Keratinocyte (primary cell): Measurements from ENCODE around the gene NR2F1. TPM values are rescaled to one million over a fixed set of nuclear protein-coding genes. Genes with fewer than 3 reads are reported as not detected.

ENCODE experiments used
- DNase-seq: peaks from one replicate; pipeline ENCODE4 v3.0.0-alpha.2; 2011; ENCODE audit warnings: low read depth, missing footprints, low spot score
- FAIRE-seq: peaks from 2 replicates; lab custom pipeline; 2011; peaks lifted over from hg19 to GRCh38; lab: Jason Lieb, UNC
- H2AFZ ChIP-seq: 2 replicates; pipeline ENCODE4 v1.6.0; 2012; ENCODE audit warnings: low read length, control low read depth, inconsistent platforms; ENCODE audit not compliant: control insufficient read depth
- H3K27ac ChIP-seq: 2 replicates; pipeline ENCODE4 v1.5.1; 2011; ENCODE audit warnings: low read length; ENCODE audit not compliant: control insufficient read depth, insufficient read depth
- H3K27me3 ChIP-seq: 3 replicates; pipeline ENCODE4 v1.6.0; 2011; ENCODE audit warnings: low read length; ENCODE audit not compliant: control insufficient read depth, insufficient read depth; ENCODE audit errors: extremely low read depth
- H3K36me3 ChIP-seq, 2 experiments: 2 replicates in 1 of 2; 3 replicates in 1 of 2; pipeline ENCODE4 v1.5.1; 2011; ENCODE audit warnings: low read length in 2 of 2, mild to moderate bottlenecking in 1 of 2; ENCODE audit not compliant: control insufficient read depth in 2 of 2, insufficient read depth in 2 of 2; ENCODE audit errors: extremely low read depth in 1 of 2
- H3K4me1 ChIP-seq: 3 replicates; pipeline ENCODE4 v1.5.1; 2011; ENCODE audit warnings: low read length; ENCODE audit not compliant: control insufficient read depth, insufficient read depth; ENCODE audit errors: extremely low read depth
- H3K4me2 ChIP-seq: 3 replicates; pipeline ENCODE4 v1.6.0; 2011; ENCODE audit warnings: low read depth, low read length; ENCODE audit not compliant: control insufficient read depth, insufficient read depth; ENCODE audit errors: extremely low read depth
- H3K4me3 ChIP-seq, 3 experiments: fragments of 200-600 bp in 1 of 3; sonication (generic) in 1 of 3; 2 replicates in 2 of 3; 3 replicates in 1 of 3; pipeline ENCODE4 v1.5.1; 2011 to 2016; ENCODE audit warnings: low read length in 3 of 3, mild to moderate bottlenecking in 3 of 3, control low read depth in 2 of 3, inconsistent platforms in 1 of 3, low read depth in 1 of 3, mixed read lengths in 1 of 3, mixed run types in 1 of 3, moderate library complexity in 1 of 3; ENCODE audit not compliant: control insufficient read depth in 2 of 3, insufficient read depth in 2 of 3; ENCODE audit errors: extremely low read depth in 1 of 3
- H3K79me2 ChIP-seq: 2 replicates; pipeline ENCODE4 v1.6.0; 2012; ENCODE audit warnings: low read length; ENCODE audit not compliant: control insufficient read depth, insufficient read depth
- H3K9ac ChIP-seq: 3 replicates; pipeline ENCODE4 v1.6.0; 2011; ENCODE audit warnings: low read length; ENCODE audit not compliant: control insufficient read depth, insufficient read depth; ENCODE audit errors: extremely low read depth
- H3K9me1 ChIP-seq: 3 replicates; pipeline ENCODE4 v1.6.0; 2011; ENCODE audit warnings: low read length; ENCODE audit not compliant: control insufficient read depth, insufficient read depth; ENCODE audit errors: extremely low read depth
- H3K9me3 ChIP-seq: 2 replicates; pipeline ENCODE4 v1.5.1; 2012; ENCODE audit warnings: low read depth, low read length; ENCODE audit not compliant: control insufficient read depth
- H4K20me1 ChIP-seq: 3 replicates; pipeline ENCODE4 v1.6.0; 2011; ENCODE audit warnings: low read length; ENCODE audit not compliant: control insufficient read depth, insufficient read depth; ENCODE audit errors: extremely low read depth
- EZH2 ChIP-seq: IDR thresholded peaks from one replicate; pipeline ENCODE4 v1.6.1; 2012; ENCODE audit warnings: inconsistent platforms, mild to moderate bottlenecking, low read length, moderate library complexity
- dilution Hi-C: fragments of 300-500 bp; cut with MboI; formaldehyde crosslinking; loops from one replicate; pipeline ENCODE4 v1.7.0; 2020; ENCODE audit warnings: low sequenced_read_pairs; ENCODE audit not compliant: extremely low pct_ligation_motif_present
- polyA plus RNA-seq, 5 experiments: library from polyadenylated mRNA; depleted of rRNA in 3 of 5; stranded (reverse) in 3 of 5; stranded (forward) in 1 of 5; unstranded in 1 of 5; fragments of >200 nt; gene quantifications; 1 replicate in 1 of 5; 2 replicates in 3 of 5; 3 replicates in 1 of 5; pipeline versions ENCODE4 v1.2.1 to v1.2.3, GENCODE V29; 2011 to 2012; ENCODE audit warnings: missing spikeins in 2 of 5, low read depth in 1 of 5, low replicate concordance in 1 of 5
- TF ChIP-seq, protein P1 (sequence below), 3 experiments: IDR thresholded peaks in 1 of 3; conservative IDR thresholded peaks in 1 of 3; optimal IDR thresholded peaks in 1 of 3; 2 replicates in 2 of 3; 3 replicates in 1 of 3; pipeline versions ENCODE3 to v1.5.1; 2011; ENCODE audit warnings: low read length in 3 of 3, mild to moderate bottlenecking in 3 of 3, moderate library complexity in 2 of 3, control low read depth in 1 of 3, inconsistent platforms in 1 of 3; ENCODE audit not compliant: insufficient read depth in 2 of 3; ENCODE audit errors: extremely low read depth in 1 of 3

NR2F1 gene
- polyA plus RNA-seq, 1 donor (not counting 4 experiments of a cell fraction or from before 2014, with no cell fraction given), result not detected

DNA sequence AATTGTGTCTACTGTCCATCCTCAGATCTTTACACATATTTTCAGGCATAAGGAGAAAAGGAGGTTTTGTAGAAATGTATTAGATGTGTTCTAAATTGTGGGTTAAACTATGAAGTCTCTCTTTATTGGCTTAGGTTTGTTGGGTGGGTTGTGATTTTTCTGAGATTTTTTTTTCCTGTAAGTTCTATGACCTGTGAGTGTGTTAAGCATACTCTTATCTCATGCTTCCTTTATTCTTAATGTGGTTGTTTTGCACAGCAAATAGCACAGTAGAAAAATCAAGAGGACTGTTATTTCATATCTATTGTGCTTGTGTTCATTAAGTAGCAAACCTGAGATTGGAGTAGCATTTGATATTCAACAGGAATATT is 23.3 kb downstream of the NR2F1 start:
- no peaks in the 10 kb centered on the region for H3K36me3 ChIP-seq
- no peaks in the 10 kb centered on the region for H3K9me3 ChIP-seq
- TF ChIP-seq, protein P1, sequence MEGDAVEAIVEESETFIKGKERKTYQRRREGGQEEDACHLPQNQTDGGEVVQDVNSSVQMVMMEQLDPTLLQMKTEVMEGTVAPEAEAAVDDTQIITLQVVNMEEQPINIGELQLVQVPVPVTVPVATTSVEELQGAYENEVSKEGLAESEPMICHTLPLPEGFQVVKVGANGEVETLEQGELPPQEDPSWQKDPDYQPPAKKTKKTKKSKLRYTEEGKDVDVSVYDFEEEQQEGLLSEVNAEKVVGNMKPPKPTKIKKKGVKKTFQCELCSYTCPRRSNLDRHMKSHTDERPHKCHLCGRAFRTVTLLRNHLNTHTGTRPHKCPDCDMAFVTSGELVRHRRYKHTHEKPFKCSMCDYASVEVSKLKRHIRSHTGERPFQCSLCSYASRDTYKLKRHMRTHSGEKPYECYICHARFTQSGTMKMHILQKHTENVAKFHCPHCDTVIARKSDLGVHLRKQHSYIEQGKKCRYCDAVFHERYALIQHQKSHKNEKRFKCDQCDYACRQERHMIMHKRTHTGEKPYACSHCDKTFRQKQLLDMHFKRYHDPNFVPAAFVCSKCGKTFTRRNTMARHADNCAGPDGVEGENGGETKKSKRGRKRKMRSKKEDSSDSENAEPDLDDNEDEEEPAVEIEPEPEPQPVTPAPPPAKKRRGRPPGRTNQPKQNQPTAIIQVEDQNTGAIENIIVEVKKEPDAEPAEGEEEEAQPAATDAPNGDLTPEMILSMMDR (optimal IDR thresholded peaks at IDR 0.05 in 1 of 3, IDR thresholded peaks at IDR 0.05 in 1 of 3, conservative IDR thresholded peaks at IDR 0.05 in 1 of 3; ENCODE audit: extremely low read depth in 1 of 3, insufficient read depth in 2 of 3, low read length in 3 of 3), result no peak
- no peak for TF ChIP-seq EZH2
- H3K27me3 ChIP-seq, result peaks cover 95% of the 10 kb centered on the region
- H3K4me3 ChIP-seq, result no peak overlapping the region
- DNase-seq (no peak), FAIRE-seq (no peak)
- H2AFZ ChIP-seq, result no peak overlapping the region
- H3K9me1 ChIP-seq, result no peaks in the 10 kb centered on the region
- no peak overlapping the region for H3K27ac ChIP-seq
- H3K4me1 ChIP-seq, result no peaks in the 10 kb centered on the region
- no peak overlapping the region for H3K4me2 ChIP-seq
- dilution Hi-C loops, result no loop called here
- H4K20me1 ChIP-seq, result peaks cover 5% of the 10 kb centered on the region
- H3K79me2 ChIP-seq, result no peaks in the 10 kb centered on the region
- H3K9ac ChIP-seq, result no peak overlapping the region

DNA sequence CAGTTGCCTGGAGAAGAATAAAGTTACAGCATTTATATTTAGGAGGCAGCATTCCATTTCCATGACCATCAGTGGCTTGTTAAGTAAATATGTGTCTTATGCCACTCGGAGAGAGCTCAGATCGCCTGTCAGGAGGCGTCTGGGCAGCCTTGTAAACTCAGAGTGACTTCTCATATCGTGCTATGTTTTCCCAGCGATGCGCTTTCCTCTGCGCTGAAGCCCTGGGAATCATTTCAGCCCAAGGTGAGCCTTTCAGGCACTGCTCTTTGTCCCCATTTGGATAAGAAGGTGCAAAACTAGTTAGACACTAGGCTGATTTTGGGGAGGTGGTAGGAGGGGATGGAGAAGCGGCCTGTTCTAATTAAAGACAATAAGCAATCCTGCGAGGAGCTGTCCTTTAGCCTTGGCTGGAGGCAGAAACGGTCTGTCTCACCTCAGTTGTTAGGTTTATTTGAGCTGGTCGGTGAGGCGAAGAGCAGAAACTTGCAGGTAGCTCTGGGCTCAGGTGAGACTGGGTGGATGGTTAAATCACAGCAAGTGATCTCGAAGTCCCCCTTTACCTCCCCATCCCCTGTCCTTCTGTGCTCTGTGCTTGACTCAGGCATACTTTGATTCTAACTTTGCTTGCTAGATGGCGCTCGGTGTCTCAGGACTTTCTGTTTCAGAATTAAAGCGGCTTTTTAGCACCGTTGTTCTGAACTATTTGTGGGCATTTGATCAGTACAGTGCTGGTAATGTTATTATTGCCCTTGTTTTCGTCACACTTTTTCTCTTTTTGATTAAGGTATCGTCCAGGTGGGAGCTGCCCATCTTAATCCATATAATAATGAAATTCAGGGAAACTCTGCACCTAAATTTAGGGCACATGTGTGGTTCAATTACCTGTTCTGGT is 24.6 kb downstream of the NR2F1 start:
- Histone ChIP-seq H3K9me3 (no peaks in the 10 kb centered on the region), H3K79me2 (no peaks in the 10 kb centered on the region), H3K36me3 (no peaks in the 10 kb centered on the region), H3K9ac (no peak overlapping the region), H2AFZ (no peak overlapping the region), H3K27me3 (peaks cover 93% of the 10 kb centered on the region), H3K4me3 (no peak overlapping the region), H3K4me1 (no peaks in the 10 kb centered on the region), H3K4me2 (peak overlapping the region; percentile 33), H3K9me1 (no peaks in the 10 kb centered on the region), H4K20me1 (peaks cover 5% of the 10 kb centered on the region), H3K27ac (no peak overlapping the region)
- dilution Hi-C loops, result no loop called here
- DNase-seq (no peak), FAIRE-seq (peak; percentile 79)
- TF ChIP-seq, protein P1 (optimal IDR thresholded peaks at IDR 0.05 in 1 of 3, IDR thresholded peaks at IDR 0.05 in 1 of 3, conservative IDR thresholded peaks at IDR 0.05 in 1 of 3; ENCODE audit: extremely low read depth in 1 of 3, insufficient read depth in 2 of 3, low read length in 3 of 3), result peak; percentile 37 to 72 (median 44)
- TF ChIP-seq EZH2, result no peak
